ENCODE results near the gene OR12D1.

GRCh38 chr6:29403801-29404200 is 10.9 kb upstream of the OR12D1 start:
- no peak for TF ChIP-seq CTCF (conservative IDR thresholded peaks at IDR 0.05; ENCODE audit: low read depth, low read length)
- no peak for TF ChIP-seq POLR2A (IDR thresholded peaks at IDR 0.05; ENCODE audit: low read depth, low read length)
- no peak for TF ChIP-seq MXI1 (IDR thresholded peaks at IDR 0.05; ENCODE audit: borderline replicate concordance, low read depth, low read length)
- TF ChIP-seq MAZ (IDR thresholded peaks at IDR 0.05; ENCODE audit: borderline replicate concordance, low read depth, low read length): no peak
- TF ChIP-seq, protein P1, sequence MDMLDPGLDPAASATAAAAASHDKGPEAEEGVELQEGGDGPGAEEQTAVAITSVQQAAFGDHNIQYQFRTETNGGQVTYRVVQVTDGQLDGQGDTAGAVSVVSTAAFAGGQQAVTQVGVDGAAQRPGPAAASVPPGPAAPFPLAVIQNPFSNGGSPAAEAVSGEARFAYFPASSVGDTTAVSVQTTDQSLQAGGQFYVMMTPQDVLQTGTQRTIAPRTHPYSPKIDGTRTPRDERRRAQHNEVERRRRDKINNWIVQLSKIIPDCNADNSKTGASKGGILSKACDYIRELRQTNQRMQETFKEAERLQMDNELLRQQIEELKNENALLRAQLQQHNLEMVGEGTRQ (IDR thresholded peaks at IDR 0.05; ENCODE audit: low read depth, low read length): no peak
- TF ChIP-seq ELK1 (IDR thresholded peaks at IDR 0.05; ENCODE audit: borderline replicate concordance, low read depth, low read length): no peak
- TF ChIP-seq RCOR1 (IDR thresholded peaks at IDR 0.05; ENCODE audit: insufficient replicate concordance, low read length): no peak
- TF ChIP-seq MAFK (IDR thresholded peaks at IDR 0.05; ENCODE audit: low read depth, low read length): peak; percentile 24; the same call in 1 of the 2 replicates
- no peak for TF ChIP-seq FOS (IDR thresholded peaks at IDR 0.05; ENCODE audit: low read depth, low read length)
- TF ChIP-seq RAD21 (IDR thresholded peaks at IDR 0.05; ENCODE audit: low read length): no peak
- TF ChIP-seq SMC3 (IDR thresholded peaks at IDR 0.05; ENCODE audit: low read depth, low read length): no peak
- TF ChIP-seq CEBPB (IDR thresholded peaks at IDR 0.05; ENCODE audit: low read depth, low read length): no peak
- no peak for TF ChIP-seq RFX5 (IDR thresholded peaks at IDR 0.05; ENCODE audit: low read depth, low read length)

Measured in IMR-90 (cell line).